GM13976 (cell line): ENCODE measurements around the gene NEK7.
"Not testable (repeated sequence)": the region's sequence is repeated elsewhere in the genome, so short reads cannot be mapped to it uniquely, and the experiment has no call there.

Source experiments
- DNase-seq: peaks from one replicate; pipeline ENCODE4 v3.0.0; 2012; ENCODE audit warnings: low spot score
- CTCF ChIP-seq: IDR thresholded peaks from 2 replicates; pipeline ENCODE4 v1.5.1; 2012; ENCODE audit warnings: borderline replicate concordance, mild to moderate bottlenecking; ENCODE audit not compliant: insufficient read depth; ENCODE audit errors: extremely low read depth, missing control alignments, control extremely low read depth
- in situ Hi-C: fragments of 300-500 bp; cut with MboI; formaldehyde crosslinking; loops from one replicate; pipeline ENCODE4 v1.12.0; 2022; ENCODE audit warnings: low sequenced_read_pairs, mixed read lengths, inconsistent platforms; ENCODE audit not compliant: unreplicated experiment

The NEK7 gene

GRCh38 chr1:198191117-198191516, 34.3 kb downstream of the NEK7 start:
- TF ChIP-seq CTCF: no peak
- in situ Hi-C loops: no loop called here
- DNase-seq: no peak

- in situ Hi-C loops, DNase-seq: not testable (repeated sequence)
These were observed 37.1 kb downstream of the NEK7 start for GRCh38 chr1:198193871-198194270.

- no peak for TF ChIP-seq CTCF
- DNase-seq: no peak
- in situ Hi-C loops: no loop called here
These were observed 39.8 kb downstream of the NEK7 start for GRCh38 chr1:198196630-198197029.

- no peak for TF ChIP-seq CTCF
- no peak for DNase-seq
- in situ Hi-C loops: no loop called here
These were observed 40.5 kb downstream of the NEK7 start for GRCh38 chr1:198197285-198197684.

- TF ChIP-seq CTCF: no peak
- in situ Hi-C loops: no loop called here
- DNase-seq: no peak
These were observed 42.3 kb downstream of the NEK7 start for GRCh38 chr1:198199105-198199504.

GRCh38 chr1:198201956-198202784, 45.4 kb downstream of the NEK7 start:
- DNase-seq: peak; percentile 38
- no peak for TF ChIP-seq CTCF
- in situ Hi-C loops: no loop called here

GRCh38 chr1:198203434-198203833, 46.6 kb downstream of the NEK7 start:
- TF ChIP-seq CTCF: no peak
- in situ Hi-C loops: no loop called here
- no peak for DNase-seq
